HepG2 (cell line): ENCODE measurements around the gene SMTNL2. TPM values are rescaled to one million over a fixed set of nuclear protein-coding genes. Genes with fewer than 3 reads are reported as not detected.

Experiments
- ATAC-seq: fragments of 200-7000 bp; cut with Tn5 transposase; 3 replicates; pipeline ENCODE4 v1.9.1; 2020; ENCODE audit warnings: mild to moderate bottlenecking, moderate library complexity
- BruUV-seq: library from RNA; stranded (reverse); fragments of 400-500 nt; replicated peaks from 2 replicates; lab custom pipeline; 2021; lab: Mats Ljungman, UMichigan
- CTCF ChIA-PET: fragments of 300-600 bp; formaldehyde crosslinking; extraction: SDS; loops from one replicate; lab custom pipeline; 2021; ENCODE audit warnings: low total read pairs, inconsistent platforms, low intra/inter-chr PET ratio; lab: Yijun Ruan, JAX
- POLR2A ChIA-PET: fragments of 350-600 bp; sonication (Branson Sonifier 250); formaldehyde crosslinking; loops from one replicate; lab custom pipeline; 2020; ENCODE audit warnings: antibody characterized with exemption, inconsistent platforms; lab: Yijun Ruan, JAX
- DNase-seq: peaks from one replicate; pipeline ENCODE4 v3.0.0-alpha.2; 2015; ENCODE audit warnings: low spot score
- FAIRE-seq: peaks from 3 replicates; lab custom pipeline; 2011; peaks lifted over from hg19 to GRCh38; lab: Jason Lieb, UNC
- H2AFZ ChIP-seq: one replicate; pipeline ENCODE4 v1.6.1; 2011; ENCODE audit warnings: low read length, inconsistent platforms
- H3K27ac ChIP-seq: fragments of 300-600 bp; 3 replicates; pipeline ENCODE4 v1.8.0; 2011; ENCODE audit warnings: mixed run types, mild to moderate bottlenecking, mixed read lengths, low read length, inconsistent platforms; ENCODE audit not compliant: insufficient read depth; ENCODE audit errors: extremely low read length
- H3K27me3 ChIP-seq, 2 experiments: fragments of 200-600 bp in 1 of 2; 2 replicates in 1 of 2; 3 replicates in 1 of 2; pipeline versions ENCODE4 v1.6.0 to v1.8.0; 2011; ENCODE audit warnings: low read length in 2 of 2, mild to moderate bottlenecking in 2 of 2, moderate library complexity in 2 of 2, inconsistent platforms in 1 of 2; ENCODE audit not compliant: insufficient read depth in 2 of 2, control insufficient read depth in 1 of 2
- H3K36me3 ChIP-seq, 2 experiments: fragments of 200-600 bp in 1 of 2; replicated peaks in 1 of 2; 2 replicates in 1 of 2; 3 replicates in 1 of 2; pipeline versions ENCODE4 v1.5.1 to v1.8.0; 2011; ENCODE audit warnings: low read length in 2 of 2, inconsistent platforms in 1 of 2; ENCODE audit not compliant: insufficient read depth in 2 of 2, control insufficient read depth in 1 of 2
- H3K4me1 ChIP-seq: 2 replicates; pipeline ENCODE4 v1.5.1; 2012; ENCODE audit warnings: low read length, inconsistent platforms; ENCODE audit not compliant: insufficient read depth
- H3K4me2 ChIP-seq: 2 replicates; pipeline ENCODE4 v1.6.0; 2011; ENCODE audit warnings: low read depth, low read length, inconsistent platforms
- H3K4me3 ChIP-seq, 3 experiments: fragments of 200-600 bp in 1 of 3; sonication (generic), shearing (Covaris generic) in 1 of 3; replicated peaks in 1 of 3; 2 replicates each; pipeline ENCODE4 v1.5.1; 2011 to 2016; ENCODE audit warnings: low read length in 3 of 3, inconsistent platforms in 2 of 3, low read depth in 2 of 3, mild to moderate bottlenecking in 2 of 3, control low read depth in 1 of 3, mixed read lengths in 1 of 3; ENCODE audit not compliant: insufficient read depth in 1 of 3
- H3K79me2 ChIP-seq: one replicate; pipeline ENCODE4 v1.6.1; 2011; ENCODE audit warnings: low read length, inconsistent platforms; ENCODE audit not compliant: insufficient read depth
- H3K9ac ChIP-seq: 2 replicates; pipeline ENCODE4 v1.6.0; 2011; ENCODE audit warnings: mild to moderate bottlenecking, low read depth, low read length, inconsistent platforms; ENCODE audit not compliant: insufficient read depth
- H3K9me3 ChIP-seq: 2 replicates; pipeline ENCODE4 v1.5.1; 2012; ENCODE audit warnings: mild to moderate bottlenecking, low read length
- H4K20me1 ChIP-seq: 2 replicates; pipeline ENCODE4 v1.6.0; 2011; ENCODE audit warnings: inconsistent platforms, mild to moderate bottlenecking, low read length, moderate library complexity; ENCODE audit not compliant: insufficient read depth
- ARID2 ChIP-seq: sonication (generic); formaldehyde crosslinking; IDR thresholded peaks from 2 replicates; pipeline ENCODE4 v1.8.1; 2022; ENCODE audit warnings: mild to moderate bottlenecking, missing genetic modification reagents, borderline replicate concordance
- BHLHE40 ChIP-seq: IDR thresholded peaks from 2 replicates; pipeline ENCODE4 v1.6.1; 2011; ENCODE audit warnings: low read length, improper control_type of control experiment
- CCAR2 ChIP-seq: fragments of 200-400 bp; formaldehyde crosslinking; optimal IDR thresholded peaks from 2 replicates; pipeline ENCODE3; 2018; ENCODE audit warnings: low read depth, mild to moderate bottlenecking, low read length, moderate library complexity
- PHF8 ChIP-seq: sonication (generic); formaldehyde crosslinking; IDR thresholded peaks from 2 replicates; pipeline ENCODE4 v1.5.0; 2020; ENCODE audit warnings: missing genetic modification reagents
- RAD51 ChIP-seq: fragments of 450-650 bp; IDR thresholded peaks from 2 replicates; pipeline ENCODE4 v1.6.1; 2016; ENCODE audit warnings: borderline replicate concordance
- RBM22 ChIP-seq: fragments of 200-400 bp; formaldehyde crosslinking; optimal IDR thresholded peaks from 2 replicates; pipeline ENCODE3; 2017; ENCODE audit warnings: mild to moderate bottlenecking, low read length, moderate library complexity
- TAF1 ChIP-seq: sonication (generic); formaldehyde crosslinking; IDR thresholded peaks from 2 replicates; pipeline ENCODE4 v1.4.0; 2020; ENCODE audit warnings: missing genetic modification reagents
- ZFY ChIP-seq: sonication (generic); formaldehyde crosslinking; IDR thresholded peaks from 2 replicates; pipeline ENCODE4 v1.4.0; 2020; ENCODE audit warnings: missing genetic modification reagents
- ZNF563 ChIP-seq: sonication (generic); formaldehyde crosslinking; IDR thresholded peaks from 2 replicates; pipeline ENCODE4 v1.8.0; 2022; ENCODE audit warnings: mild to moderate bottlenecking, moderate library complexity, missing genetic modification reagents
- WGBS: methylation state at CpG from one replicate; pipeline ENCODE4 v1.1.6; 2017; ENCODE audit warnings: low lambda C conversion rate; 5-methylcytosine and 5-hydroxymethylcytosine counted together
- in situ Hi-C: cut with HindIII; loops from 2 replicates; pipeline ENCODE4 v1.10.0; 2017; ENCODE audit warnings: low pct_unique_long_range_greater_than_20kb; ENCODE audit not compliant: extremely low pct_ligation_motif_present
- intact Hi-C: fragments of 100-400 bp; cut with micrococcal nuclease; formaldehyde crosslinking; loops from one replicate; pipeline ENCODE4 v1.10.0; 2022; ENCODE audit not compliant: unreplicated experiment
- polyA plus RNA-seq, 8 experiments: library from polyadenylated mRNA; depleted of rRNA in 3 of 8; stranded (reverse) in 7 of 8; unstranded in 1 of 8; fragments of >200 nt; fragmentation: Illumina TruSeq in 4 of 8; extraction: Trizol in 4 of 8; gene quantifications; 2 replicates each; pipeline versions ENCODE4 v1.2.1 to v1.2.3, GENCODE V29; 2011 to 2016; ENCODE audit warnings: low read depth in 4 of 8, missing spikeins in 1 of 8, mixed read lengths in 1 of 8; ENCODE audit not compliant: insufficient read depth in 1 of 8
- total RNA-seq, 5 experiments: library from RNA; depleted of rRNA; stranded (reverse); fragments of >200 nt; fragmentation: Illumina TruSeq; extraction: Trizol; gene quantifications; 2 replicates each; pipeline ENCODE4 v1.2.3, GENCODE V29; 2016; ENCODE audit warnings: low read depth in 1 of 5
- TF ChIP-seq, protein P1 (sequence below): sonication (generic); formaldehyde crosslinking; IDR thresholded peaks from 2 replicates; pipeline ENCODE4 v1.5.0; 2020; ENCODE audit warnings: mild to moderate bottlenecking, missing genetic modification reagents, moderate library complexity
- TF ChIP-seq, protein P2 (sequence below), 2 experiments: sonication (generic) in 1 of 2; formaldehyde crosslinking in 1 of 2; IDR thresholded peaks; 2 replicates each; pipeline versions ENCODE4 v1.5.1 to v1.6.1; 2011 to 2020; ENCODE audit warnings: borderline replicate concordance in 1 of 2, low read depth in 1 of 2, low read length in 1 of 2, mild to moderate bottlenecking in 1 of 2, missing genetic modification reagents in 1 of 2, moderate library complexity in 1 of 2
- TF ChIP-seq, protein P3 (sequence below): IDR thresholded peaks from 2 replicates; pipeline ENCODE4 v1.6.1; 2012; ENCODE audit warnings: inconsistent platforms
- TF ChIP-seq, protein P4 (sequence below): sonication (generic); formaldehyde crosslinking; IDR thresholded peaks from 2 replicates; pipeline ENCODE4 v1.5.1; 2020; ENCODE audit warnings: mild to moderate bottlenecking, missing genetic modification reagents, moderate library complexity

SMTNL2 gene
- total and polyA plus RNA-seq, 2 of the 13 experiments (the other 11 are each of a cell fraction or from before 2014, with no cell fraction given): 0.41 to 5.1 TPM

DNA sequence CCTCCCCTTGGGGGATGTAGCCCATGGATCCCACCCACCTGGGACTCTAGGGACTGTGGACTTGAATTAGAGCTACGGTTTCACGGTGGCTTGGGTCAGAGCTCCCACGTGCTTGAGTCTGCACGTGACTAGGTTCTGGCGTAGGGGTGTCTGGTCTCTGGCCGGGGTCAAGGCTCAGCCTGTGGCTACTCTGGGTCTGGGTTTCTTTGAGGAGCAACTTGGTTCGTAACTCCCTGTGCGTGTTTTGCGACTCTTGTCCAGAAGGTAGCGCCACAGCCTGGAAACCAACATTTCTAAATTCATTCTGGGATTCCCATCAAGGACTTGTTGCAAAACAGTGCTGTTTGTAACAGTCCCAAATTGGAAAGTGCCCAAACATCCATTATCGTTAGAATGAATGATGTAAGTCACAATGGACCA is 23.5 kb upstream of the SMTNL2 start:
- in situ Hi-C loops: no loop called here
- ChIA-PET CTCF (interaction anchor here (1.3 kb wide), 1 partner anchor 66 kb away, joined by 6 read pairs; no protein-coding TSS in a partner anchor), POLR2A (interaction anchor here (1.1 kb wide), 1 partner anchor 16 kb away, joined by 4 read pairs; no protein-coding TSS in a partner anchor)
- Histone ChIP-seq H3K4me2 (peak overlapping the region; percentile 52), H3K36me3 (no peaks in the 10 kb centered on the region), H3K27ac (no peak overlapping the region), H3K4me1 (peaks cover 52% of the 10 kb centered on the region), H3K9me3 (no peaks in the 10 kb centered on the region), H2AFZ (no peak overlapping the region), H4K20me1 (no peaks in the 10 kb centered on the region), H3K9ac (no peak overlapping the region), H3K27me3 (no peaks in the 10 kb centered on the region), H3K79me2 (no peaks in the 10 kb centered on the region), H3K4me3 (peak overlapping the region in 1 of 3 experiments; percentile 2; a peak in 1 of 6 replicates)
- ATAC-seq (peak; percentile 8; the same call in 2 of the 3 replicates), DNase-seq (peak; percentile 27), FAIRE-seq (peak; percentile 63)
- no TSS peak for BruUV-seq
- intact Hi-C loops: loop anchor here (10.0 kb wide), 1 partner anchor 324 kb away; no protein-coding TSS in a partner anchor
- 4% methylated on average over 7 of the region's 11 CpGs for WGBS
- TF ChIP-seq ZFY (CRISPR knock-in tag): 0 out of 2 replicates have a peak, but pooled peaks have one; percentile 24
- no peak for TF ChIP-seq PHF8 (CRISPR knock-in tag)
- no peak for TF ChIP-seq ZNF563 (CRISPR knock-in tag)
- TF ChIP-seq, protein P1, sequence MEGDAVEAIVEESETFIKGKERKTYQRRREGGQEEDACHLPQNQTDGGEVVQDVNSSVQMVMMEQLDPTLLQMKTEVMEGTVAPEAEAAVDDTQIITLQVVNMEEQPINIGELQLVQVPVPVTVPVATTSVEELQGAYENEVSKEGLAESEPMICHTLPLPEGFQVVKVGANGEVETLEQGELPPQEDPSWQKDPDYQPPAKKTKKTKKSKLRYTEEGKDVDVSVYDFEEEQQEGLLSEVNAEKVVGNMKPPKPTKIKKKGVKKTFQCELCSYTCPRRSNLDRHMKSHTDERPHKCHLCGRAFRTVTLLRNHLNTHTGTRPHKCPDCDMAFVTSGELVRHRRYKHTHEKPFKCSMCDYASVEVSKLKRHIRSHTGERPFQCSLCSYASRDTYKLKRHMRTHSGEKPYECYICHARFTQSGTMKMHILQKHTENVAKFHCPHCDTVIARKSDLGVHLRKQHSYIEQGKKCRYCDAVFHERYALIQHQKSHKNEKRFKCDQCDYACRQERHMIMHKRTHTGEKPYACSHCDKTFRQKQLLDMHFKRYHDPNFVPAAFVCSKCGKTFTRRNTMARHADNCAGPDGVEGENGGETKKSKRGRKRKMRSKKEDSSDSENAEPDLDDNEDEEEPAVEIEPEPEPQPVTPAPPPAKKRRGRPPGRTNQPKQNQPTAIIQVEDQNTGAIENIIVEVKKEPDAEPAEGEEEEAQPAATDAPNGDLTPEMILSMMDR (CRISPR knock-in tag): peak; percentile 52
- no peak for TF ChIP-seq TAF1 (CRISPR knock-in tag)
- TF ChIP-seq, protein P2, sequence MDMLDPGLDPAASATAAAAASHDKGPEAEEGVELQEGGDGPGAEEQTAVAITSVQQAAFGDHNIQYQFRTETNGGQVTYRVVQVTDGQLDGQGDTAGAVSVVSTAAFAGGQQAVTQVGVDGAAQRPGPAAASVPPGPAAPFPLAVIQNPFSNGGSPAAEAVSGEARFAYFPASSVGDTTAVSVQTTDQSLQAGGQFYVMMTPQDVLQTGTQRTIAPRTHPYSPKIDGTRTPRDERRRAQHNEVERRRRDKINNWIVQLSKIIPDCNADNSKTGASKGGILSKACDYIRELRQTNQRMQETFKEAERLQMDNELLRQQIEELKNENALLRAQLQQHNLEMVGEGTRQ (IDR thresholded peaks at IDR 0.05; ENCODE audit: low read depth, low read length): peak; percentile 79
- TF ChIP-seq, protein P2 (CRISPR knock-in tag; IDR thresholded peaks at IDR 0.05; ENCODE audit: borderline replicate concordance): peak; percentile 74; the same call in 1 of the 2 replicates
- TF ChIP-seq, protein P3, sequence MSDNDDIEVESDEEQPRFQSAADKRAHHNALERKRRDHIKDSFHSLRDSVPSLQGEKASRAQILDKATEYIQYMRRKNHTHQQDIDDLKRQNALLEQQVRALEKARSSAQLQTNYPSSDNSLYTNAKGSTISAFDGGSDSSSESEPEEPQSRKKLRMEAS: peak; percentile 69; the same call in 1 of the 2 replicates
- no peak for TF ChIP-seq RBM22
- TF ChIP-seq RAD51: 0 out of 2 replicates have a peak, but pooled peaks have one; percentile 21
- TF ChIP-seq, protein P4, sequence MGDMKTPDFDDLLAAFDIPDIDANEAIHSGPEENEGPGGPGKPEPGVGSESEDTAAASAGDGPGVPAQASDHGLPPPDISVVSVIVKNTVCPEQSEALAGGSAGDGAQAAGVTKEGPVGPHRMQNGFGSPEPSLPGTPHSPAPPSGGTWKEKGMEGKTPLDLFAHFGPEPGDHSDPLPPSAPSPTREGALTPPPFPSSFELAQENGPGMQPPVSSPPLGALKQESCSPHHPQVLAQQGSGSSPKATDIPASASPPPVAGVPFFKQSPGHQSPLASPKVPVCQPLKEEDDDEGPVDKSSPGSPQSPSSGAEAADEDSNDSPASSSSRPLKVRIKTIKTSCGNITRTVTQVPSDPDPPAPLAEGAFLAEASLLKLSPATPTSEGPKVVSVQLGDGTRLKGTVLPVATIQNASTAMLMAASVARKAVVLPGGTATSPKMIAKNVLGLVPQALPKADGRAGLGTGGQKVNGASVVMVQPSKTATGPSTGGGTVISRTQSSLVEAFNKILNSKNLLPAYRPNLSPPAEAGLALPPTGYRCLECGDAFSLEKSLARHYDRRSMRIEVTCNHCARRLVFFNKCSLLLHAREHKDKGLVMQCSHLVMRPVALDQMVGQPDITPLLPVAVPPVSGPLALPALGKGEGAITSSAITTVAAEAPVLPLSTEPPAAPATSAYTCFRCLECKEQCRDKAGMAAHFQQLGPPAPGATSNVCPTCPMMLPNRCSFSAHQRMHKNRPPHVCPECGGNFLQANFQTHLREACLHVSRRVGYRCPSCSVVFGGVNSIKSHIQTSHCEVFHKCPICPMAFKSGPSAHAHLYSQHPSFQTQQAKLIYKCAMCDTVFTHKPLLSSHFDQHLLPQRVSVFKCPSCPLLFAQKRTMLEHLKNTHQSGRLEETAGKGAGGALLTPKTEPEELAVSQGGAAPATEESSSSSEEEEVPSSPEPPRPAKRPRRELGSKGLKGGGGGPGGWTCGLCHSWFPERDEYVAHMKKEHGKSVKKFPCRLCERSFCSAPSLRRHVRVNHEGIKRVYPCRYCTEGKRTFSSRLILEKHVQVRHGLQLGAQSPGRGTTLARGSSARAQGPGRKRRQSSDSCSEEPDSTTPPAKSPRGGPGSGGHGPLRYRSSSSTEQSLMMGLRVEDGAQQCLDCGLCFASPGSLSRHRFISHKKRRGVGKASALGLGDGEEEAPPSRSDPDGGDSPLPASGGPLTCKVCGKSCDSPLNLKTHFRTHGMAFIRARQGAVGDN (CRISPR knock-in tag): peak; percentile 61
- no peak for TF ChIP-seq ARID2
- TF ChIP-seq BHLHE40: peak; percentile 37; the same call in 1 of the 2 replicates
- no peak for TF ChIP-seq CCAR2
